Uterus (tissue), 2 donors: Measurements from ENCODE around the gene GALNT18.

Experiments
- CTCF ChIP-seq, 4 experiments: fragments of 200-600 bp in 2 of 4; fragments of 450-650 bp in 2 of 4; sonication (generic) in 2 of 4; IDR thresholded peaks; one replicate each; pipeline ENCODE4 v1.5.1; 2016 to 2019; ENCODE audit warnings: antibody characterized with exemption in 4 of 4, mild to moderate bottlenecking in 2 of 4, moderate library complexity in 1 of 4
- POLR2A ChIP-seq, 2 donors: fragments of 450-650 bp; IDR thresholded peaks; one replicate each; pipeline ENCODE4 v1.6.1; 2016; ENCODE audit warnings: antibody characterized with exemption in 2 of 2, mild to moderate bottlenecking in 1 of 2, moderate library complexity in 1 of 2

- TF ChIP-seq POLR2A (IDR thresholded peaks at IDR 0.05): no peak
- TF ChIP-seq CTCF (IDR thresholded peaks at IDR 0.05): no peak
Observed at GRCh38 chr11:11459578-11459977, 162.2 kb downstream of the GALNT18 start.
